SK-N-SH treated with all-trans-retinoic acid at 6 μM for 48 hours (cell line): ENCODE data around the gene MRPL34.

ENCODE experiments used
- ARNTL ChIP-seq: fragments of 450-650 bp; formaldehyde crosslinking; IDR thresholded peaks from 2 replicates; pipeline ENCODE4 v1.5.0; 2020; ENCODE audit warnings: low read depth, mild to moderate bottlenecking, moderate library complexity, borderline replicate concordance
- CSRNP3 ChIP-seq: fragments of 250-450 bp; sonication (Bioruptor Pico); IDR thresholded peaks from 2 replicates; pipeline ENCODE4 v1.5.1; 2021; ENCODE audit warnings: mild to moderate bottlenecking, moderate library complexity
- ESRRG ChIP-seq: fragments of 250-450 bp; sonication (Bioruptor Pico); IDR thresholded peaks from 2 replicates; pipeline ENCODE4 v1.6.1; 2021; ENCODE audit warnings: mild to moderate bottlenecking
- GLIS3 ChIP-seq: fragments of 250-450 bp; sonication (Bioruptor Pico); IDR thresholded peaks from 2 replicates; pipeline ENCODE4 v1.5.0; 2020; ENCODE audit warnings: mild to moderate bottlenecking, moderate library complexity
- OSR1 ChIP-seq: fragments of 250-450 bp; sonication (Bioruptor Pico); IDR thresholded peaks from 2 replicates; pipeline ENCODE4 v1.8.0; 2022; ENCODE audit warnings: moderate library complexity, mild to moderate bottlenecking, inconsistent platforms
- PATZ1 ChIP-seq: fragments of 250-450 bp; sonication (Bioruptor Pico); IDR thresholded peaks from 2 replicates; pipeline ENCODE4 v1.8.0; 2020; ENCODE audit warnings: mild to moderate bottlenecking, moderate library complexity, borderline replicate concordance
- POU6F1 ChIP-seq: fragments of 250-450 bp; sonication (Bioruptor Pico); IDR thresholded peaks from 2 replicates; pipeline ENCODE4 v1.8.0; 2021; ENCODE audit warnings: low read depth, mild to moderate bottlenecking, moderate library complexity, borderline replicate concordance
- PPARA ChIP-seq: fragments of 250-450 bp; sonication (Bioruptor Pico); IDR thresholded peaks from 2 replicates; pipeline ENCODE4 v1.5.0; 2020; ENCODE audit warnings: mild to moderate bottlenecking, borderline replicate concordance
- RARB ChIP-seq: fragments of 250-450 bp; sonication (Bioruptor Pico); IDR thresholded peaks from 2 replicates; pipeline ENCODE4 v1.8.0; 2021; ENCODE audit warnings: mild to moderate bottlenecking, moderate library complexity
- TOX ChIP-seq: fragments of 250-450 bp; sonication (Bioruptor Pico); IDR thresholded peaks from 2 replicates; pipeline ENCODE4 v1.8.0; 2021; ENCODE audit warnings: mild to moderate bottlenecking, moderate library complexity, borderline replicate concordance
- TSHZ2 ChIP-seq: fragments of 250-450 bp; sonication (Bioruptor Pico); IDR thresholded peaks from 2 replicates; pipeline ENCODE4 v1.5.0; 2020; ENCODE audit warnings: mild to moderate bottlenecking, moderate library complexity
- ZC3H10 ChIP-seq: fragments of 250-450 bp; sonication (Bioruptor Pico); IDR thresholded peaks from 2 replicates; pipeline ENCODE4 v1.5.1; 2021; ENCODE audit warnings: mild to moderate bottlenecking, moderate library complexity
- ZFP30 ChIP-seq: fragments of 450-650 bp; formaldehyde crosslinking; IDR thresholded peaks from 2 replicates; pipeline ENCODE4 v1.5.0; 2022; ENCODE audit warnings: mild to moderate bottlenecking, moderate library complexity
- ZNF565 ChIP-seq: fragments of 450-650 bp; formaldehyde crosslinking; conservative IDR thresholded peaks from 2 replicates; pipeline ENCODE4 v1.5.0; 2020; ENCODE audit warnings: low read depth, mild to moderate bottlenecking, moderate library complexity

GRCh38 chr19:17312189-17313113, 6.8 kb downstream of the MRPL34 start:
- TF ChIP-seq PPARA (CRISPR knock-in tag) (no peak), CSRNP3 (CRISPR knock-in tag) (no peak), ZNF565 (no peak), ARNTL (CRISPR knock-in tag) (no peak), POU6F1 (CRISPR knock-in tag) (no peak), ZC3H10 (CRISPR knock-in tag) (no peak), PATZ1 (no peak), ESRRG (CRISPR knock-in tag) (no peak), TOX (CRISPR knock-in tag) (no peak), OSR1 (CRISPR knock-in tag) (no peak), GLIS3 (CRISPR knock-in tag) (no peak), ZFP30 (CRISPR knock-in tag) (no peak), RARB (no peak), TSHZ2 (CRISPR knock-in tag) (no peak)
